22Rv1 (cell line): Measurements from ENCODE around the gene RREB1.
"Not testable (repeated sequence)": the region's sequence is repeated elsewhere in the genome, so short reads cannot be mapped to it uniquely, and the experiment has no call there.

ENCODE experiments used
- CTCF ChIP-seq: fragments of 450-650 bp; IDR thresholded peaks from 2 replicates; pipeline ENCODE4 v1.5.1; 2017; ENCODE audit warnings: mild to moderate bottlenecking
- ZFX ChIP-seq: fragments of 450-650 bp; IDR thresholded peaks from 2 replicates; pipeline ENCODE4 v1.6.1; 2017; ENCODE audit warnings: antibody characterized with exemption, borderline replicate concordance

DNA sequence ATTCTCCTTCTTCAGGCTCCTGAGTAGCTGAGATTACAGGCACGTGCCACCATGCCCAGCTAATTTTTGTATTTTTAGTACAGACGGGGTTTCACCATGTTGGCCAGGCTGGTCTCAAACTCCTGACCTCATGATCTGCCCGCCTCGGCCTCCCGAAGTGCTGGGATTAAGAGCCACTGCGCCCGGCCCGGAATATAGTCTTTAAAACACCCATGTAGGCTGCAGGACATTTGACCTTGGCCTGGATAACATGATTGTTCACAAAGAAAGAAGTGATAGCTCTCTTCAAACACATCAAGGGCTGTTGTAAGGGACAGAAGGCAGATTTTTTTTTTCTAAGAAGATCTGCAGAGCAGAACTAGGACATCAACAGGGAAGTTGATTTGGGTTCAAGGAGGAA, 166.8 kb downstream of the RREB1 start:
- TF ChIP-seq CTCF, ZFX: not testable (repeated sequence)
